ENCODE measurements around the gene NLN.

DNA sequence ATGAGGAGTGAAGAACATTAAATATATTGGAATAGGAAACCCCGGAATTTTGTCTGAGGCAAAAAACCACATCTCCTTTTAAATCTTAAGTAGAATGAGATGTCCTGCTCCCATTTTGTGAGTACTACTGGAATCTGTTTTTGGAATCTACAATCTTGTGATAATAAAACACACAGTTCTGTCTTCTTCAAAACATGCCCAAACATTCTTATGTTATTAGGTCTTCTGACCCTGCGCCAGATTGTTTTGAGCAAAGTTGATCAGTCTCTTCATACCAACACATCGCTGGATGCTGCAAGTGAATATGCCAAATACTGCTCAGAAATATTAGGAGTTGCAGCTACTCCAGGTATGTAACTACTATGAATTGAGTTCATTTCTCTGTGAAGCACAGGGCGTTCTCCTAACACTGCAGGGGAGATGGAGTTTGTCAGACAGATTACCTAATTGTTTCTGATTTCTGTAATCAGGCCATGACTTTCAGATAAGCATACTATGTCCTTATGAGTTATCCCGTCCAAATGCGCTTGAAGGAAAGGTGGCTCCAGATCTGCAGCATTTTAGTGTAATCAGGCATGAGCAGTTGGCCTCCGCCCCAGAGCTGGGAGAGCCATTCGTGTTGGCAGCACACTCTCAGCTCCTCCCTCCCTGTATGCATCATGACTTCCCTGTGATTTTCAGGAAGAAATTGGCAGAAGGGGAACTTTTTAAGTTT lies 88.0 kb downstream of the NLN start:
- TF ChIP-seq, protein P1, sequence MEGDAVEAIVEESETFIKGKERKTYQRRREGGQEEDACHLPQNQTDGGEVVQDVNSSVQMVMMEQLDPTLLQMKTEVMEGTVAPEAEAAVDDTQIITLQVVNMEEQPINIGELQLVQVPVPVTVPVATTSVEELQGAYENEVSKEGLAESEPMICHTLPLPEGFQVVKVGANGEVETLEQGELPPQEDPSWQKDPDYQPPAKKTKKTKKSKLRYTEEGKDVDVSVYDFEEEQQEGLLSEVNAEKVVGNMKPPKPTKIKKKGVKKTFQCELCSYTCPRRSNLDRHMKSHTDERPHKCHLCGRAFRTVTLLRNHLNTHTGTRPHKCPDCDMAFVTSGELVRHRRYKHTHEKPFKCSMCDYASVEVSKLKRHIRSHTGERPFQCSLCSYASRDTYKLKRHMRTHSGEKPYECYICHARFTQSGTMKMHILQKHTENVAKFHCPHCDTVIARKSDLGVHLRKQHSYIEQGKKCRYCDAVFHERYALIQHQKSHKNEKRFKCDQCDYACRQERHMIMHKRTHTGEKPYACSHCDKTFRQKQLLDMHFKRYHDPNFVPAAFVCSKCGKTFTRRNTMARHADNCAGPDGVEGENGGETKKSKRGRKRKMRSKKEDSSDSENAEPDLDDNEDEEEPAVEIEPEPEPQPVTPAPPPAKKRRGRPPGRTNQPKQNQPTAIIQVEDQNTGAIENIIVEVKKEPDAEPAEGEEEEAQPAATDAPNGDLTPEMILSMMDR (IDR thresholded peaks at IDR 0.05; ENCODE audit: low read depth, low read length), result no peak
- TF ChIP-seq POLR2A (IDR thresholded peaks at IDR 0.05; ENCODE audit: extremely low read depth, insufficient read length), result no peak
- TF ChIP-seq, protein P2, sequence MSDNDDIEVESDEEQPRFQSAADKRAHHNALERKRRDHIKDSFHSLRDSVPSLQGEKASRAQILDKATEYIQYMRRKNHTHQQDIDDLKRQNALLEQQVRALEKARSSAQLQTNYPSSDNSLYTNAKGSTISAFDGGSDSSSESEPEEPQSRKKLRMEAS (IDR thresholded peaks at IDR 0.05; ENCODE audit: low read depth, low read length), result no peak
- no peak for TF ChIP-seq MYC (IDR thresholded peaks at IDR 0.05; ENCODE audit: low read depth, low read length)
